HG02588 (cell line): ENCODE measurements around the gene CHIT1.

Experiments
- ATAC-seq: cut with Tn5 transposase; IDR thresholded peaks from one replicate; pipeline ENCODE4 v1.9.1; 2021; ENCODE audit warnings: mild to moderate bottlenecking, moderate library complexity; ENCODE audit not compliant: unreplicated experiment

Gene CHIT1

GRCh38 chr1:203217139-203217655, 12.3 kb downstream of the CHIT1 start:
- ATAC-seq: no peak

DNA sequence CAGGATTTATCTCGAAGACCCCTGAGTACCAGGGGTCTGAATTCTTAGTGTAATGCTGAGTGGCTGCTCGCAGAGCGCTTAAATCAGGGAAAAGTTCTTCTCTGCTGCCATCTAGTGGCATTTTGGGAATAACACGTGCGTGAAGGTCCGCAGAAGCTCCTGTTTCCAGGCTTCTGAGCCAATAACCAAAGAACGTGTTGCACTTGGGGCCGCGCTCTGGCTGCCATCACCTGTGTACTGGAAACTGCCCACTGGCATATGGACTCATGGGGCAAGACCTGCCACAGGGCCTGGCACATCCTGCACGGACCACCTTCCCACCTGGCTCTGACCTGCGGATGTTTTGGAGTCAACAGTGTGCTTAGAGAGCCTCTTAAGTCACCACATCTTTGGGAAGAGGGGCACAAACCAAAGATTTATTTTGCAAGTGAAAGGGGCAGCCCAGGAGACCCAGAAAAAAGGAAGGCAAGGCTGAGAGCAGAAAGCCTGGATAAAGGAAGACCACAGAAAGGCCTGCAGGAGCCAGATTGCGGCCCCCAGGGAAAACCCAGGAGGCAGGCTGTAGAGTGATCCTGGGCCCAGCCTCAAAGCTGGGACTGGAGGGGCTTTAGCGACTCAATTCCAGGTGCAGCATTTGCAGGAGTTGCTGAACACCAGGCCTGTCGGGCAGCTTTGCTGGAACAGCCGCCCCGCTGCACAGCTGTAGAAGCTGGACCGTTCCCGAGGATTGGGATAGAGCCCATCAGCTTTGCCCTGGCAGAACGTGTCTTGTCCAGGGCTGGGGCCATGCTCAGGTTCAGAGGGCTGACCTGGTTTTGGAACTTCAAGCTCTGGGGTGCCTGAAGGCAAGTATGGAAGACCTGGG, 13.0 kb downstream of the CHIT1 start:
- no peak for ATAC-seq

- no peak for ATAC-seq
These were observed 13.9 kb downstream of the CHIT1 start for GRCh38 chr1:203215573-203215972.

DNA sequence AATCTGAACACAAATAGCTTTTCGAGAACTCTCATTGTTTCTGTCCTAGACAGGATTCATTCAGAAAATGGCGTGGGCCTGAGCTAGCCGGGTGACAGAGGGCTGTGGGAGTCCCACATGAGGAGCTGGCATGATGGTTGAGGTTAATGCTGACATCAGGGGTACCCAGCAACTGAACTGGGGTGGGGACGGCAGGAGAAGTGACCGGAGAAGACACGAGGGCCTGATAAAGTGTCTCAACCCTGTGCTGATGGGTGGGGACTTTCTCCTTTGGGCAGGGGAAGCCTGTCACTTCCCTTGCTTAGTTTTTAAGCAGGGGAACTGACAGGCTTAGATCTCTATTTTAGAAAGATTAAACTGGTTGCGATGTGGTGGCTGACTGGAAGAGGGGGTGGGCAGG, 14.6 kb downstream of the CHIT1 start:
- ATAC-seq: no peak

- ATAC-seq: no peak
These were observed 16.3 kb downstream of the CHIT1 start for GRCh38 chr1:203213126-203213525.

DNA sequence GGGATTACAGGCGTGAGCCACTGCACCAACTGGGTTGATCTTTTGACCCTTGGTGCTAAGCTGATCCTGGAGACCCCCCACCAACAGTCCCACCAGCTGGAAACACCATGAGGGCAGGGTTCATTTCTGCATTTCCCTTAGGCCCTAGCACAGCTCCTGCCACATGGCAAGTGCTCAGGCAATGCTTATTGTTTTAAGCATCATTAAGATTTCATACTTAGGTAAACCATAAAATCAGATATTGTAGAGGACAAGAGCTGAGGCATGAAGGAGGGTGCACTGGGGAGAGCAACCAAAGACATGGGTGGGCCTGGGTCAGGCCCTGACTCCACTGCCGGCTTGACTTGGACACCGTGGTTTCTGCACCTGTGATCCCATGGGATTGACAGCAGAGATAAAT, 17.7 kb downstream of the CHIT1 start:
- no peak for ATAC-seq

DNA sequence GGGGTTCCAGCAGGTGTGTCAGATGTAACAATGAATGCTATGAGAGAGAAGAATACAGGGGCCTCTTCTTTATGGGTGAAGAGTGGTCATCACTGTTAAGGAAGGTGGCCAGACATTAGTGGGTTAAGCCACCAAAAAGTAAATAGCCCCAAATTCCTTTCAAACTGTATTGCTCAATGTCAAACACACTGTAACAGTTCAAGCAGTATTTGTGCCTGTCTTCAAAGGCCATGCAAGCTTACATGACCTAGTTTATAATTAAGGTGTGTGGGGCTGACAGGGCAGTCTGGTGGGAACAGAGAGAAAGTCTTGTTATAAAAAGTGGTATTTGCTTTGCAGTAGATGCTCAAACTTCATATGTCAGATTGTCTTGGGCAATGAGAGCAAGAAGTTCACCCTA, 18.5 kb downstream of the CHIT1 start:
- no peak for ATAC-seq

GRCh38 chr1:203210350-203210749, 19.1 kb downstream of the CHIT1 start:
- no peak for ATAC-seq

DNA sequence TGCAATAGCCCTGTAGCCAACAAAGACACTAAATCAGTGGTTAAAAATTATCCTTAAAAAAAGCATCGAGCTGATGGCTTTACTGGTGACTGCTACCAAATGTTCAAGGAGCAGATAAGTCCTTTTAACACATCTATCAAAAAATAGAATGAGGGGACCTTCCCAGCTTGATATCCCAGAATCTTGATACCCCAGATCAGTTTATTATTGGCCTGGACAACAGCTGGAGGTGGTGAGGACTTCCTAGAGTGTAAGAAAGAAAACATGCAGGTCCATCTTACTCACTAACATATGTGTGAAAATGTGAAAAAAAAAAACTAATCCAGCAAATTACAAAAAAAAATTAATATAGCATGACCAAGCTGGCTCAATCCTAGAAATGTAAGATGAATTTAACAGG, 21.3 kb downstream of the CHIT1 start:
- ATAC-seq: no peak

DNA sequence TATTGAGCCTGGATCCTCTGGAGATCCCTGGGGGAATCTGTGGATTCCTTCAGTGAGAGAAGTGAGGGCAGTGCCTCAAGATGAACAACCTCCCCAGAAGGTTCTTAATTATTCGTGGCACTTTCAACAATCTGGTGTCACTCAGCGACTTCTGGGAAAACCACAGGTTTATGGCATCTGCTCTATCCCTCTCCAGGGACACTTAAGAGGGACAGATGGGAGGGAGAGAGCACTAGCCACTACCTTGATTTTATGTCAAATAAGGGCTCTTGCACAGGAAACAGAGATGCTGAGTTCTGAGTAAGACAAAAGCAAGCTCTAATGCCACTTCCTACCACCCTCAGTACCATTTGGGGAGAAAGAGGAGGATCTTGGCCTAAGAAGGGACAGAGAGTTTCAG, 21.7 kb downstream of the CHIT1 start:
- ATAC-seq: no peak

- no peak for ATAC-seq
These were observed 23.3 kb downstream of the CHIT1 start for GRCh38 chr1:203206129-203206687.

- ATAC-seq: no peak
These were observed 24.7 kb downstream of the CHIT1 start for GRCh38 chr1:203204756-203205155.

- ATAC-seq: no peak
These were observed 26.8 kb downstream of the CHIT1 start for GRCh38 chr1:203202431-203203245.

GRCh38 chr1:203201516-203202205, 27.8 kb downstream of the CHIT1 start:
- ATAC-seq: no peak

DNA sequence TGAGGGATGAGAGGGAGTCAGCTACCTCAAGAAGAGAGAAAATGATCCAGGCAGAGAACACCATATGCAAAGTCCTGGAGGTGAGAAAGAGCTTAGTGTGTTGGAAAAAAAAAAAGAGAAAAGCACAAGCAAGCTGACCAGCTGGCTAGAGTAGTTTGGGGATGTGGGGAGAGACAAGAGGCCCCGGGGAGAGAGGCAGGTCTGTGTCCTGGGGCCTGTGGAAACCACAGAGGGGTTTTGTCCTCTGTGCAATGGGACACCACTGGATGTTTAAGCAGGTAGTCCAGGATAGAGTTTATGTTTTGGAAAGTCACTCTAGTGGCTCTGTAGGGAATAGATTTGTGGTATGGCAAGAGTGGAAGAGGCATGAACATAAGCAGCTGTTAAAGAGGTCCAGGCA, 28.6 kb downstream of the CHIT1 start:
- ATAC-seq: no peak

GRCh38 chr1:203199816-203200571, 29.5 kb downstream of the CHIT1 start:
- no peak for ATAC-seq

DNA sequence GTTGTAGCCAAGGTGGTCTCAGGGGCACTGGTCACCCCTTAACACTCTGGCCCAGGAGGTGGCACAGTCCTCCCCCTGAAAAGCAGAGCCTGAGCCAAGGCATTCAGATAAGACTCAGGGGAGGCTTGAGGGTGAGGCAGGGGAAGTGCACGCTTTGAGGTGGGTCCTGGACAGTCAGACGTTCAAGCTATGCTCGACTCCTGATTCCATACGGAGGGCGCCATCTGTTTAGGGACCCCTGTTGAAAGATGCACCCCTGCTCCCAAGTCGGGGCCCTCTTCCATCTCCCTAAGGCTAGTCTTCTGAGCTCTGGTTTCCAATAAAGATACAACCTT, 30.0 kb downstream of the CHIT1 start:
- no peak for ATAC-seq

DNA sequence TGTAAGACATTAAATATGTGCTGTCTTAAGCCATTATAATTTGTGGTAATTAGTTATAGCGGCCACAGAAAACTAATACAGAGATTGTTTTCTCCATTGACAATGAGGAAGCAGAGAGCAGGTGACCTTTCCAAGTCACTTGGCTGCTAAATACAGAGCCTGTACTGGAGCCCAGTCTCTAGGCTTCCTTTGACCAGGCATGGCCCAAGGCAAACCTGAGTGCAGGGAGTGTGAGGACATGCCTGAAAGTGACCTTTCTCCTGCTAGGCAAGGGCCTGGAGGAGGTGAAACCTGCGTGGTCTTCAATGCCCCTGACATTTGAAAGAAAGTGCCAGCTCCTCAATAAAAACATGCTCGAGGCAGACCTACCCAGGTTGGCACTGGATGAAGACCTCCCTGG, 30.5 kb downstream of the CHIT1 start:
- no peak for ATAC-seq

DNA sequence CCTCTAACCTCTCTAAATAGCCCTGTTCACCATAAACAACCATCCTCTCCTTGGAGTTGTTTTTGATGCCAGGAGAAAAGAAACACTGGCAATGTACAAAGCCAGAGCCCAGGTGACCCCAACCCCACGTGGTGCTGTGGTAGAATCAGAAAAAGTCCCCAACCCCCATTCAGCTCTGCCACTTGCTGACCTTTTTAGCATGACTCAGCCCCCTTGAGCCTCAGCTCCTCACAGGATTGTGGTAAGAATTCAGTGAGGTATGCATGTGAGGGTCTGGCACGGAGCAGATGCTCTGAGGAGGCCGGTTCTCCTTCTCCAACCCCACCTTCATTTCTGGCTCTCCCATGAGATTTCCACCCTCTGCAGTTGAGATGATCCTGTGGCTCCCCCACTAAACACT, 31.8 kb downstream of the CHIT1 start:
- no peak for ATAC-seq

- ATAC-seq: no peak
These were observed 33.1 kb downstream of the CHIT1 start for GRCh38 chr1:203196371-203196770.
